GM10266 (cell line): ENCODE results near the gene UNC5B.

Source experiments
- DNase-seq: peaks from one replicate; pipeline ENCODE4 v3.0.0; 2012; ENCODE audit errors: extremely low spot score
- CTCF ChIP-seq: IDR thresholded peaks from 2 replicates; pipeline ENCODE4 v1.5.1; 2012; ENCODE audit warnings: mild to moderate bottlenecking, low read depth; ENCODE audit not compliant: control insufficient read depth, insufficient read depth; ENCODE audit errors: missing control alignments

The UNC5B gene

DNA sequence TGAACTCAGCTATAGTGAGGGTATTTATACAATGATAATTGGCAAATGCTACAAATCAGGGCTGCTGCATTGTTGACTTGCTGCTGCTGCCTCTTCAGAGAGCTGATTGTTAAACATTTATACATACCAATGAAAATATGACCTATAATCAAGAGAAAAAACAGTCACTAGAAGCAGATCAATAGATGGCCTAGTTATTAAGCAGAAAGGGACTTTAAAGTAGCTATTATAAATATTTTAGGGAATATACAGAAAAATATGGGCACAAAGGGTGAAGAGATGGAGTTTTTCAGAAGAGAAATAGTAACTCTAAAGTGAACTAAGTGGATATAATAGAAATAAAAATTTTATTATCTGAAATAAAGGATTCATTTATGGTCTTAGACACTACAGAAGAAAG lies 14.4 kb upstream of the UNC5B start:
- no peak for TF ChIP-seq CTCF
- no peak for DNase-seq

GRCh38 chr10:71201849-71202248 lies 10.5 kb upstream of the UNC5B start:
- DNase-seq, result no peak
- no peak for TF ChIP-seq CTCF

GRCh38 chr10:71202314-71202713 lies 10.1 kb upstream of the UNC5B start:
- TF ChIP-seq CTCF, result no peak

GRCh38 chr10:71203124-71203523 lies 9.2 kb upstream of the UNC5B start:
- TF ChIP-seq CTCF, result no peak
- DNase-seq, result no peak

More at GRCh38 chr10:71202314-71202713, 10.1 kb upstream of the UNC5B start:
- no peak for DNase-seq

DNA sequence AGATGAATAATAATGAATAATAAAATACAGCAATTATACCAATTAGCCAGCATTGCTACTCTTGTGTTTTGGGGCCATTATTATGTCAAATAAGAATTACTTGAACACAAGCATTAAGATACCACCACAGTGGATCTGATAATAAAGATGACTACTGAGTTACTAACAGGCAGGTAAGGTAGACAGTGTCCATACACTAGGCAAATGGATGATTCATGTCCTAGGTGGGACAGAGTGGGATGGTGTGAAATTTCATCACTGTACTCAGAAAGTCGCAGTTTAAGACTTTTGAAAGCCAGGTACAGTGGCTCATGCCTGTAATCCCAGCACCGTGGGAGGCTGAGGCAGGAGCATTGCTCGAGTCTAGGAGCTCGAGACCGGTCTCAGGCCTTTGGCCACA lies 8.7 kb upstream of the UNC5B start:
- TF ChIP-seq CTCF, result no peak
- DNase-seq, result no peak

GRCh38 chr10:71204746-71205145 lies 7.6 kb upstream of the UNC5B start:
- no peak for TF ChIP-seq CTCF
- no peak for DNase-seq

- no peak for TF ChIP-seq CTCF
These were observed 6.9 kb upstream of the UNC5B start for GRCh38 chr10:71205468-71205867.

More at GRCh38 chr10:71205468-71205867, 6.9 kb upstream of the UNC5B start:
- DNase-seq, result no peak
